HG02571 (cell line): ENCODE results near the gene NCAPH2.
A peak's percentile ranks its signal among the peaks of the same experiment; 100 is the strongest.

Source experiments
- ATAC-seq: cut with Tn5 transposase; IDR thresholded peaks from one replicate; pipeline ENCODE4 v1.9.1; 2021; ENCODE audit warnings: mild to moderate bottlenecking, moderate library complexity; ENCODE audit not compliant: unreplicated experiment

The NCAPH2 gene

GRCh38 chr22:50507991-50508884 lies at the start of gene NCAPH2:
NCAPH2 (plus strand) TSS chr22:50508224; CDS start chr22:50508338, 114 bp downstream.
- ATAC-seq = peak; percentile 64

- no peak for ATAC-seq
Observed at GRCh38 chr22:50459016-50459415, 49.0 kb upstream of the NCAPH2 start.

- no peak for ATAC-seq
Observed at GRCh38 chr22:50459496-50460140, 48.4 kb upstream of the NCAPH2 start.

GRCh38 chr22:50460938-50461337 lies 47.1 kb upstream of the NCAPH2 start:
- ATAC-seq = no peak

- ATAC-seq = no peak
Observed at GRCh38 chr22:50461536-50461935, 46.5 kb upstream of the NCAPH2 start.

GRCh38 chr22:50461979-50462540 lies 46.0 kb upstream of the NCAPH2 start:
- ATAC-seq = no peak

- no peak for ATAC-seq
Observed at GRCh38 chr22:50463188-50463900, 44.7 kb upstream of the NCAPH2 start.

- ATAC-seq = no peak
Observed at GRCh38 chr22:50464451-50464850, 43.6 kb upstream of the NCAPH2 start.

GRCh38 chr22:50465066-50465930 lies 42.7 kb upstream of the NCAPH2 start:
- ATAC-seq = no peak

GRCh38 chr22:50467341-50467740 lies 40.7 kb upstream of the NCAPH2 start:
- ATAC-seq = no peak

- ATAC-seq = no peak
Observed at GRCh38 chr22:50467773-50468440, 40.1 kb upstream of the NCAPH2 start.

- no peak for ATAC-seq
Observed at GRCh38 chr22:50468626-50469025, 39.4 kb upstream of the NCAPH2 start.

GRCh38 chr22:50469377-50470305 lies 38.4 kb upstream of the NCAPH2 start:
- ATAC-seq = peak; percentile 42

- no peak for ATAC-seq
Observed at GRCh38 chr22:50470491-50470890, 37.5 kb upstream of the NCAPH2 start.

GRCh38 chr22:50471197-50471847 lies 36.7 kb upstream of the NCAPH2 start:
- ATAC-seq = no peak

GRCh38 chr22:50471962-50472361 lies 36.1 kb upstream of the NCAPH2 start:
- no peak for ATAC-seq

- no peak for ATAC-seq
Observed at GRCh38 chr22:50473088-50473487, 34.9 kb upstream of the NCAPH2 start.
